OCI-LY3 (cell line): ENCODE results near the gene CAMK2G.

ENCODE experiments used
- EZH2phosphoT487 ChIP-seq: fragments of 200-600 bp; shearing (Covaris generic); IDR thresholded peaks from 2 replicates; pipeline ENCODE4 v1.6.1; 2018; ENCODE audit warnings: antibody characterized with exemption, mixed run types, low read depth
- TF ChIP-seq, protein P1 (sequence below): fragments of 200-600, 300-600 bp; sonication (generic); IDR thresholded peaks from 2 replicates; pipeline ENCODE4 v1.5.1; 2014; ENCODE audit warnings: antibody characterized with exemption, low read length, low read depth

- TF ChIP-seq, protein P1, sequence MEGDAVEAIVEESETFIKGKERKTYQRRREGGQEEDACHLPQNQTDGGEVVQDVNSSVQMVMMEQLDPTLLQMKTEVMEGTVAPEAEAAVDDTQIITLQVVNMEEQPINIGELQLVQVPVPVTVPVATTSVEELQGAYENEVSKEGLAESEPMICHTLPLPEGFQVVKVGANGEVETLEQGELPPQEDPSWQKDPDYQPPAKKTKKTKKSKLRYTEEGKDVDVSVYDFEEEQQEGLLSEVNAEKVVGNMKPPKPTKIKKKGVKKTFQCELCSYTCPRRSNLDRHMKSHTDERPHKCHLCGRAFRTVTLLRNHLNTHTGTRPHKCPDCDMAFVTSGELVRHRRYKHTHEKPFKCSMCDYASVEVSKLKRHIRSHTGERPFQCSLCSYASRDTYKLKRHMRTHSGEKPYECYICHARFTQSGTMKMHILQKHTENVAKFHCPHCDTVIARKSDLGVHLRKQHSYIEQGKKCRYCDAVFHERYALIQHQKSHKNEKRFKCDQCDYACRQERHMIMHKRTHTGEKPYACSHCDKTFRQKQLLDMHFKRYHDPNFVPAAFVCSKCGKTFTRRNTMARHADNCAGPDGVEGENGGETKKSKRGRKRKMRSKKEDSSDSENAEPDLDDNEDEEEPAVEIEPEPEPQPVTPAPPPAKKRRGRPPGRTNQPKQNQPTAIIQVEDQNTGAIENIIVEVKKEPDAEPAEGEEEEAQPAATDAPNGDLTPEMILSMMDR, result no peak
- no peak for TF ChIP-seq EZH2phosphoT487
These were observed 31.1 kb upstream of the CAMK2G start for GRCh38 chr10:73905256-73906020.
